G401 (cell line): ENCODE data around the gene ZNF664. TPM values are rescaled to one million over a fixed set of nuclear protein-coding genes. Genes with fewer than 3 reads are reported as not detected.

ENCODE experiments used
- DNase-seq: peaks from one replicate; pipeline ENCODE4 v3.0.0-alpha.2; 2015; ENCODE audit warnings: low spot score
- in situ Hi-C: cut with HindIII; loops from 2 replicates; pipeline ENCODE4 v1.10.0; 2016; ENCODE audit warnings: low sequenced_read_pairs, mixed read lengths
- total RNA-seq: library from RNA; depleted of rRNA; stranded (reverse); fragments of >200 nt; shearing (Covaris generic); gene quantifications from 2 replicates; pipeline ENCODE4 v1.2.3, GENCODE V29; 2014

The ZNF664 gene
- total RNA-seq, 1 experiment from 2014 or later = 59.4 TPM

DNA sequence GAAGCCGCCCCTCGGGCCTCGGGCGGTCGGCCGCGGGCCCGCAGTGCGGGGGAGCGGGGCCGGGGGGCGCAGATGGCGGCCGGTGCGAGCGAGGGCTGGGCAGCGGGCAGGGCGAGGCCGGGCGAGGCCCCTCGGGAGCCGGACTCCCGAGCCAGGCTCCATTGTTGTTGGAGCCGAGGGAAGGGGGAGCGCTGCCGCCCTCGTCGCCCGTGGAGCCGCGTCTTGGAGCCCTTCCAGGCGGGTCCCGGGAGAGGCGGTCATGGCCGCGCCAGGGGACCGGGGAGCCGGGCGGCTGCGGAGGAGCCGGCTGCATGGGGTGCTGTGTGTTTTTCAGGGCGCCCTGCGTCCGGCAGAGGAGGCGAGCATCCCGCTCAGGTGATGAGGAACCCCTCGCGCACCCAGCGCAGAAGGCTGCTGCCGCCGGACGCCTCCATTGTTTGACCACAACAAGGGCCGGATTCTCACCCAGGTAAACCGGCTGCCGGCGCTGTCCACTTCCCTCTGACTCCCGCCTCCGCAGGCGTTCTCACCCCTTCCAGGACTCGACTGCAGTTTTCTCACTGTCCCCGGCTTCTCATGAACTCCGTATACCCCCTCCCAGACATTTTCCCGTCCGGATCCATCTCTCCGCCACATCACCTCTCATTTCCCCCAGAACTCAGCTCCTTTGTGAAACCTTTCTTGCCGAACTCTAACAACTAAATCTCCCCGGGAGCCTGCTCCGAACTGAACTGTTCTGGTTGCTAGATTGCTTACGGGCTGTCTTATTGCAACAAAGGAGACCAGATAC is 732 bp downstream of the ZNF664 start:
- DNase-seq = peak; percentile 42

DNA sequence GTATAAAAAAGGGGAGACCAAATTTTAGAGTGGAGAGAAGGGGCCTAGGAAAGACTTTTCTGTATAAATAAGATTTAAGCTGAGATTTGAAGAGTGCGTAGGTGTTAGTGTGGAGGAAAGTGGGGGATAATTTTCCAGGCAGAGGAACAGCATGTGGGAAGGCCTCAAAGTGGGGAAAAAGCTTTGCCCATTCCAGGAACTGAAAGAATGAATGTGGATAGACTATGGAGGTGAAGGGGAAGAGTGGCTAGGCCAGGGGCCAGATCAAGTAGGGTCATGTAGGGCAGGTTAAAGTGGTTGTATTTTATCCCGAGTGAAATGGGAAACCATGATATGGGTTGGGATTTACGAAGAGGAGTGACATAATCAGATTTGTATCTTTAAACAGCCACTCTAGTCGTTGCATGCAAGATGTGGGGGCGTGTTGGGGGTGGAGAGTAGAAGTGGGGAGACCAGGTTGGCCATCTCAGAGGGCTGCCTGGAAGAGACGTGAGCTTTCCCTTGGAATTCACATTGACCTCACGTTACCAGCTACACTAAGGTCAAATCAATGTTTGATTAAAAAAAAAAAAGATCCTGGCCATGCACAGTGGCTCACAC is 3.3 kb downstream of the ZNF664 start:
- DNase-seq = no peak
- in situ Hi-C loops = no loop called here

More for the DNA sequence above, 732 bp downstream of the ZNF664 start:
- in situ Hi-C loops = no loop called here

DNA sequence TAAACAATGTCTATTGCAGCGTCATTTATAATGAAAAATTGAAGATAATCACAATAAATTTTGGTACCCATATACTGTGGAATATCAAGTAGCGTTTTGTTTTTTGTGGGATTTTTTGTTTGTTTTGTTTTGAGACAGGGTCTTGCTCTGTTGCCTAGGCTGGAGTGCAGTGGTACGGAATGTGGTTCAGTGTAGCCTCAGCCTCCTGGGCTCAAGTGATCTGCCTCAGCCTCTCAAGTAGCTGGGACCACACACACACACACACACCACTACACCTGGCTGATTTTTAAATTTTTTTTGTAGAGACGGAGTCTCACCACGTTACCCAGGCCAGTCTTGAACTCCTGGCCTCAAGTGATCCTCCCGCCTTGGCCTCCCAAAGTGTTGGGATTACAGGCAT is 6.6 kb downstream of the ZNF664 start:
- in situ Hi-C loops = no loop called here
- no peak for DNase-seq

DNA sequence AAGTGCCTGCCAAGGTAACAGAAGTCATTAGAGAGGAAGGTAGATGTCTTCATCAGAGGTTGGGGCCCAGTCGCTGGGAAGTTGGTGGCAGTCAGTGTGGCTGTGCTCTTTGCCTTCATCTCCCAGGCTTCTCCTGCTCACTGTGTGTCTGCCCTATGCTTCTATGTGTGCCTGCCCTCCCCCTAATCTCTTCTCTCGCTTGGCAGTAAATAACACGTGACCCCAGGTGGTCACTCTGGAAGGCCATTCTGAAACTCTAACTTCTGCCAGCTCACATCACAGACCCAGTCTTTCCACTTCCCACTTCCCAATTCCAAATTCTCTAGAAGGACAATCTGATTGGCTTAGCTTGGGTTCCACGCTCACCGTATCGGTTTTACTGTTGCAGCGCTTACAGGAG is 9.3 kb downstream of the ZNF664 start:
- in situ Hi-C loops = no loop called here
- no peak for DNase-seq

DNA sequence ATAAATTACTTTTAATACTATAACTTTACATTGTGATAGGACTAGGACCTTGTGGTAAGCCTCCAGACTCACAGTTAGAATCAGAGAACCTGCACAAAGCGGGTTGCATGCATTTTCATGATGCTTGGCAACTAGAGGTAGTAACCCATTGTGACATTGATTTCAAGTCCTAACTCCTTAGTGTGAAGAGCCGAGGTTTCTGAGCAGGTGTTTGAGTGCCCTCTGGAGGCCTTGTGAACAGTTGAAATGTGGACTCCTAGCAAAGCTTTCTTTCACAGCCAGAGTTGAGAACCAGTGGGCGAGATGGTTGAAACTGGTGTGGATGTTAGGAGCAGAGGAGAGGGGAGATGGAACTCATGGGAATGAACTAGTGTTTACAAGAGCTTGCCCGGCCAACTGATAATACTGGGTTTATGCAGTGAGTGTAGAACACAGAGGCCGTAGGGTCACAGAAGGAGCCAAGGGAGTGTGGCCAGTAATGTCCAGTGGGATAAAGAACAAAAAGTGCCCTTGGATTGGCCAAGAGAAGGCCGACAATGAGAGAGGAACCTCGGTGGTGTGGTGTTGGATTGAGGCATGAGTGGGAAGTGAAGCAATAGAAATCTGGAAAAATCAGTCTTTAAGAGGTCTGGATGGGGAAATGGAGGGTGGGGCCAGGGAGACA is 10.9 kb downstream of the ZNF664 start:
- in situ Hi-C loops = no loop called here
- peak; percentile 77 for DNase-seq

DNA sequence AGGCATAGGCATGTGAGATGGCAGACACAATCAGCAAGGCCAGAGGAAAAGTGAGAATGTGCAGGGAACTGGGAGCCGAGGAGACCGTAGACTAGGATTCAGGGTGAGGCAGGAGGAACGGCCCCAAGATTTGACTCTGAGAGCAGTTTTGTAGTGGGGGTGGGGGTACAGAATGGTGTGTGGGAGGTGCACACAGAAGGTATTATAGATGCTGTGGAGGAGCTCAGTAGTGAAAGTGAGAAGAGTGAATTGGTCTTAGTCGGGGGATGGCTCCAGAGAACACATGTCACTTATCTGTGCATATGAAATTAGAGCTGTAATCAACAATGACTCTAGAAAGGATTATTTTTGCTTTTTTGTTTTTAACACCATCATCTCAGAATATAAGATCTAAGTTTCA is 11.9 kb downstream of the ZNF664 start:
- in situ Hi-C loops = no loop called here
- DNase-seq = no peak

DNA sequence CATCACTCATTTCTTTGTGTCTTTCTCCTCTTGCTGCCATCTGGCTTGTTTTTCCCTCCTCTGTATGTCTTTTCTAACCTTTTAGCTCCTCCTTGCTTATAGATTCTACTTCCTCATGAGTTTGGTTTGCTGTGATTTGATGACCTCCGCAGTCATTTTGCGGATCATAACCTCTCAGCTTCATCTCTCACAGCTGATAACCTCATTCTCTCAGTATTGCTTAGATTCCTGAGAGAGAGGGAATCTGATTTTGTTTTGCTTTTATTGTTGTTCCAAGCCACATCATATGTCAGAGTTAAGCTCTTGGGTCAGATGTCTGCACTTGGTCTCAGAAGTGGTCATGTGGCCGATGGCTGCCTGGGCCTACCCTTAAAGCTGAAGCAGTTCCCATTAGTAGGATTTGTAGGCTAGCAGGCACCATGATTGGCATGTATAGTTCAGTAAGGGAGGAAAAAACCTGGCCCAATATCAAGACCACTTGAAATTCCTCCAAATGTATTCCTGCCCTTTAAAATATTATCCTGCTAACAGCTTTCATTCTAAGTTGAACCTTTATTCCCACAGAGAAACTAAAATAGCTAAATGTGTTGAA is 13.5 kb downstream of the ZNF664 start:
- in situ Hi-C loops = no loop called here
- DNase-seq = no peak

DNA sequence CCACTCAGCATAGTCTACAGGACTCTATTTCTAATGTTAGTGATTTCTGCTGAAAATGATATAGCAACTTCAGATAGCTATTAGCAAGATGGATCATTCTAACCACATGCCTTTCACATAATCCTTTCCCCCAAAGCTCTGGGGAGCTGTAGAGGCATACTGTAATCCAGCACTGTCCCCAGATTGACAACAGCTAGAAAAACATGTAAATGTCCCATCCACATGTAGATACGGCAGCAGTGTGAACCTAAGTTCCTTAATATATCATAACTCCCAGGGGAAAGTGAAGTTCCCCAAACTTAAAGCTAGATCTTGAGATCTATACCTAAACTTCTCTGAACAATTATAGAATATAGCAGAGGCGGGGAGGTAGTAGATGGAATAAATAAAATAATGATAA is 14.0 kb downstream of the ZNF664 start:
- no peak for DNase-seq
- in situ Hi-C loops = no loop called here

DNA sequence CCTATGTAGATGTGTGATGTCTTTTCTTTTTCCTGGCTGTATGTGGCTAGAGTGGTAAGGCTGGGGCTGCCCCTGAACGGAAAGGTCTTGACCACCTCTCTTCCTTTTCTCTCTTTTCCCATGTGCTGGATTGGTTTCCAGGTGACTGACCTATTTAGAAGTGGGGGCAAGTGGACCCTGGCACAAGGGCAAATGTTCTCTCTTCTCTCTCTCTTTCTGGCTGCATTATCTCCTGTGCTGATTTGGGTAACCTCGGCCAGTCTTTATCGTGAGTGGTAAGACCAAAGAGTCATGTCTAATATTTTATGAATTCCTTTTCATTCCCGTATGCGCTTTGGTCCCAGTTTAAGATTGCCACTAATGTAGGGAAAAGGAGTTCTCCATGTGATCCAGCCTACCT is 16.2 kb downstream of the ZNF664 start:
- in situ Hi-C loops = no loop called here
- DNase-seq = no peak

DNA sequence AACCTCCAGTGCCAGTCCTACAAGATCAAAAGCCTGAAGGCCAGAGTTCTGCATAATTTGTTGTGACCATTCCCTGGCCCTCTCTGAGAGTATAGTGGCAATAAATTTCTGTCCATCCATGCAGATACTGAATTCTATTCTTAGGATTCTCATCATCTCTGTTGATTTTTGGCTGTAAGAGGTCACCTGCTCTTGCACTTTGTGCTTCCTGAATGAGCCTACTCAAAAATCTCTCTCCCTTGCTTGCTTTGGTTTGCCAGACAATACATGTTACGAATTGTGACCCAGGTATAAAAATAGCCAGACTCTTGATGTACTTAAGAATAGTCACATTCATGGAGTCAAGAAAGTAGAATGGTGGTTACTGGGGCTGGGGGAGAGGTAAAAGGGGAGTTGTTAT is 16.7 kb downstream of the ZNF664 start:
- DNase-seq = no peak
- in situ Hi-C loops = no loop called here

DNA sequence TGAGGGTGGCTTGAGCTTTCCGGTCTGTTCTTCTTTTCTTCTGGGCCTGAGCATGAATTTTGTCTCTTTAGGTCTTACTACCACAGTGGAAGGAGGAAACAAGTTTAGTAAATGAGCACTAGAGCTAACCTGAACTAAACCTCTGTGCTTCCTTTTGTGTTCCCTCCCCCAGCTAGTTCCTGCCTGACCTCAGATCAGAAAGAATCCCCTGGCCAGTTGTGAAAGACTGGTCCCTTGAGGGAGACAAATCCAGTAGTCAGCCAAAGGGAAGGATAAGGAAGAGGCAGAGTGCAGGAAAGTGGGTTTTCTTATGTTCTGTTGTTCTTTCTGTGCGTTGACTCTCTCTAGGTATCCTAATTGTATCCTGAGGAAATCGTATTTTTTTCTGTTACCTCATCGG is 17.5 kb downstream of the ZNF664 start:
- in situ Hi-C loops = no loop called here
- no peak for DNase-seq

DNA sequence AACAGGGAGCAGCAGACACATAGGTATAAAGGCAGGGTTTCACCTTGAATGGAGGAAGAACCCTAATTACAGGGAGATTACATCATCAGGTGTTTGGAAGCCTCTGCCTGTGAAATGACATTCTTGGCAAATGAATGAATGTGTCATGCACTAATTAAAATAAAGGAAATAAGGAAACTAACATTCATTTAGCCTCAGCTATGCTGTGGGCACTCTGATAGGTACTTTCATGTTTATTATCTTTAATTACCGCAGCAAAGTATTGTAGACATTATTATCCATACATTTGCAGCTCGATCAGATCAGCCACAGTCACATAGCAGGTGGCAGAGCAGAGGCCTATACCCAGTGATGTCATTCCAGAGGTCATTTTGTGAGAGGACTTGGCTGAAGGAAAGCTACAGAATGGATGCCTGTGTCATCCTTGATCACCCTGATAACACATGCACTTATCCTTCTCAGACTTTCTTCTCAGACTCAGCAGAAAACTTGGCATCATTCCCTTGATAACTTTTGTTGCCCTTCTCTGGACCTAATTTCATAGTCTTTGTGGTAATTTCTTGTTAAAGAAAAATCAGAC is 18.4 kb downstream of the ZNF664 start:
- in situ Hi-C loops = no loop called here
- no peak for DNase-seq

DNA sequence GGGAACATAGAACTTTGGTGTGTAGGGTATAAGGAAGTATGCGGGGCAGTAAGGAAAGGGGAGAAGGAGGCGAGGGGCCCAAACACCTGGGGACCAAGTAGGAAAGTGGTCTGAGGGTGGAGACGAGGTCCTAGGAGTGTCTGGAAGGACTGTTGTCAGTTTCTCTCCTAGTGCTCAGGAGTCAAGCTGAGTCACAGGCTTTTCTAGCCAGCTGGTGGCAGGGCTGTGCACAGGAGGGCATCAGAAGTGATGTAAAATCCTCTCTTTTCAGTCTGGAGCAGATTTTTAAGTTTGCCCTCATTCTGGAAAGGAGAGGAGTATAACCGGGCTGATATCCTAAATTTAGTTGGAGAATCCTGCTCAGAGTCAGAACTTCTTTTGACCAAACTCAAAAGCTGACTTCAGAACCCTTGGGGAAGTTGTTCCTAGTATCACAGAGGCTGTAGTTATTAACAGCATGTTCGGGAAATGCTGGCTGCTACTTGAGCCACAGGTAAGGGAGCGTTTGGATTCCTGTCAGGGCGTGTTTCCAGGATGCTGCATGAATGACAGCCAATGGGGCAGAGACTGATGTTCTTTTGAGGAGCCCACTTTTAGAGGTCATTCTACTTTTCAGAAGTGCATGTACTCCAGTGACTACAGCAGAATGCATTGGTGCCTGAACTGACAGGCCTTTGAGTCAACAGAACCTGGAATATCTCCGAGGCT is 19.3 kb downstream of the ZNF664 start:
- no peak for DNase-seq
- in situ Hi-C loops = no loop called here

DNA sequence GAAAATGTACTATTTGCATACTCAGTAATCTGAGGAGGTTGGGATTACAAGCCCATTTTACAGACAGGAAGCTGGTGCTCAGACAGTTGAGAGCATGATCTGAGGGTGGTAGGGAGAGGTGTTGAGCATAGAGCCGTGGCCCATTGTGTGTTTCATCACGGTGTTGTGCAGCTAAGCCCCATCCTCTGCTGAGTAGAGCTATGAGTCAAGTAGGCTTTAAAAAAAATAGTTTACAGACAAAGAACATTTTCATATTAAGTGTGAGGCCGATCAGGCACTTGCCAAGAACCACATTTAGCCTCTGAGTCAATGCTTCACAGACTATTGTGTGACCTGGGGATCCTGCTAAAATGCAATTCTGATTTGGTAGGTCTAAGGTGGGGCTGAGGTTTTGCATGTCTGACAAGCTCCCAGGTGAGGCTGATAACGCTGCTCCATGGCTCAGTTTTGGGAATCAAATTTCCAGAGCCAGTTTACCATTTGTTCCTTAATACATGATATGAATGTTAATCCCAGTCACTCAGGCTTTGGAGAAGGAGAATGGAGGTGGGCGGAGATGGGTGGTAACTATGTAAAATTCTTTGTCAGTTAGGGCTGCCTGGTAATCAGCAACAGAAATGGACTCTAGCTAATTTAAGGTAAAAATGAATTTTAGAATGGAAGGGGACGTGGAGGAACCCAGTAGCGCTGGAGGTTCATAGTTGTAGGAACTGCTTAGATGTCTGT is 22.2 kb downstream of the ZNF664 start:
- in situ Hi-C loops = no loop called here
- no peak for DNase-seq

DNA sequence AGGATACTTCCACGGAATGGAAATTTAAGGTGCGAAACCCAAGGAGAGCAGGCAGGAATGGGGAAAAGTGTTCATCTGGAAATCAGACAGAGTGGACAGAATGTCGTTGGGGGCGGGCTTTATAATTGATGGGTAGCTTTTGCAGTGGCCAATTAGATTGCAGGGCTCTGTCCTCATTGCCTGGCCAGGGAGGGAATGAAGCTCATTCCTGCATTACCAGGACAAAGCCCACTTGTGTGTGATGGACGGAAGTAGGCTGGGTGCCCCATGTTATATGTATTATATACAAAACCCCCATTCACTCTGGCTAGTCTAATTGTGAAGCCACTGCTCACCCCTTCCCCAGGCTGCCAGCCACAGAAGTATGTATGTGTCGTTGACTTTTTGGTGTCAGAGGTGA is 23.6 kb downstream of the ZNF664 start:
- in situ Hi-C loops = no loop called here
- no peak for DNase-seq

DNA sequence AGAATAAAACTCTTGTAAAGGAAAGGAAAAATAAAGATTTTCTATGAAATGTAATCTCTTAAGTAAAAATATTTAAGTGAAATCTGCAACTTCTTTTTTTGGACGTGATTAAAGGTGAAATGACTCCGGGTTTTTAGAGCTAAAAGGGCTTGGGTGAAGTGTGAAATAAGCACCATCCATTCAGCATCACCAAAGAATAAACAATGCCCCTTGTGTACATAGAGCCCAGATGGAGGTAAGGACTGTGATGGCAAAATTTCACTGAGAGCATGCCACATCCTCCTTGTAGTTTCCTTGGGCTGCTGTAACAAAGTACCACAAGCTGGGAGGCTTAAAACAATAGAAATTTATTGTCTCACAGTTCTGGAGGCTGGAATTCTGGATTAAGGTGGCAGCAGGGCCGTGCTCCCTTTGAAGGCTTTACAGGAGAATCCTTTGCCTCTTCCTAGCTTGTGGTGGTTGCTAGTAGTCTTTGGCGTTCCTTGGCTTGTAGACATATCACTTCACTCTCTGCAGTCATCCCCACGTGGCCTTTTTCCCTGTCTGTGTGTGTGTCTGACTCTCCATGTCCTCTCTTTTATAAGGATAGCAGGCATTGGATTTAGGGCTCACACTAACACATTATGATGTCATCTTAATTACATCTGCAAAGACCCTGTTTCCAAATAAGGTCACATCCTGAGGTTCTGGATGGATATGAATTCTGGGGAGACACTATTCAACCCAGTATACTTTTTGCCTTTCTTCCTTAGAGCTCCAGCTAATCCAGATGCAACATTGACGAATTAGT is 24.2 kb downstream of the ZNF664 start:
- no peak for DNase-seq
- in situ Hi-C loops = no loop called here

DNA sequence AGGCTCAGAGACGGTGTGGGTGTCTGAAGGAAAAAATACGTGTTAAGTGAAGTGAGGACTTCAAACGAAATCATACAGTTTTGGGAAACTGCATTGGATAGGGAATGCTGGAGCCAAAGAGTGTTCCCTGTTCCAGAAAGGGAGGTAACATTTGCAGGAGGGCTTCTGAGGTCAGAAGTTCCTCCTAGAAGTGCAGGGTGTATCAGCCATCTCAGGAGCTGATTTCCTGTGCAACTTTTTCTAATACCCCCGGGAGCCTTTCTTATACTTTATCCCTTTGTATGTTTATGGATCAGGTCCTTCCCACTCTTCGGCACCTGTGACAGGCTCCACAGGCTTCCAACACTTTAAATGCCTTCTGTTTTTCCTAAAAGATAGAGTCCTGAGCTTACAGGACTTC is 24.9 kb downstream of the ZNF664 start:
- in situ Hi-C loops = no loop called here
- DNase-seq = no peak
